Hippocampal formation (tissue), 2 donors: Measurements from ENCODE around the gene QPCT.
"Not testable (repeated sequence)": the region's sequence is repeated elsewhere in the genome, so short reads cannot be mapped to it uniquely, and the experiment has no call there.

Experiments
- DNase-seq, 2 donors: peaks; one replicate each; lab custom pipeline; 2025; lab: John Stamatoyannopoulos, UW

The QPCT gene

GRCh38 chr2:37358466-37358865, 14.0 kb downstream of the QPCT start:
- DNase-seq = no peak

GRCh38 chr2:37361216-37361815, 16.9 kb downstream of the QPCT start:
- no peak for DNase-seq

GRCh38 chr2:37361994-37362698, 17.7 kb downstream of the QPCT start:
- no peak for DNase-seq

GRCh38 chr2:37364351-37364750, 19.9 kb downstream of the QPCT start:
- DNase-seq = no peak

- DNase-seq = no peak
These were observed 21.2 kb downstream of the QPCT start for GRCh38 chr2:37365669-37366068.

- DNase-seq = no peak
These were observed 22.3 kb downstream of the QPCT start for GRCh38 chr2:37366773-37367172.

- DNase-seq = no peak
These were observed 22.9 kb downstream of the QPCT start for GRCh38 chr2:37367310-37367709.

GRCh38 chr2:37367984-37368383, 23.6 kb downstream of the QPCT start:
- no peak for DNase-seq

- no peak for DNase-seq
These were observed 26.2 kb downstream of the QPCT start for GRCh38 chr2:37370666-37371065.

GRCh38 chr2:37372000-37372399, 27.6 kb downstream of the QPCT start:
- DNase-seq = no peak

GRCh38 chr2:37375741-37376288, 31.4 kb downstream of the QPCT start:
- no peak for DNase-seq

- no peak for DNase-seq
These were observed 32.2 kb downstream of the QPCT start for GRCh38 chr2:37376421-37377186.

- DNase-seq = no peak
These were observed 32.7 kb downstream of the QPCT start for GRCh38 chr2:37377187-37377532.

GRCh38 chr2:37378411-37378810, 34.0 kb downstream of the QPCT start:
- no peak for DNase-seq

- DNase-seq = no peak
These were observed 35.5 kb downstream of the QPCT start for GRCh38 chr2:37379881-37380296.

- DNase-seq = not testable (repeated sequence)
These were observed 36.4 kb downstream of the QPCT start for GRCh38 chr2:37380787-37381186.

- not testable (repeated sequence) for DNase-seq
These were observed 39.8 kb downstream of the QPCT start for GRCh38 chr2:37384261-37384660.

- no peak for DNase-seq
These were observed 42.9 kb downstream of the QPCT start for GRCh38 chr2:37387148-37387835.

- DNase-seq = no peak
These were observed 43.6 kb downstream of the QPCT start for GRCh38 chr2:37388074-37388473.

- DNase-seq = no peak
These were observed 45.0 kb downstream of the QPCT start for GRCh38 chr2:37389395-37389794.

GRCh38 chr2:37389989-37390765, 45.7 kb downstream of the QPCT start:
- DNase-seq = no peak
